A549 treated with AZD9567 at 1 μM for 4 hours (cell line): ENCODE measurements around the gene PTH. TPM values are rescaled to one million over a fixed set of nuclear protein-coding genes. Genes with fewer than 3 reads are reported as not detected.

Source experiments
- total RNA-seq: library from RNA; stranded (reverse); fragments of 200-300 nt; extraction: Qiagen RNA extraction; gene quantifications from 5 replicates; pipeline ENCODE4 v1.2.3, GENCODE V29; 2022; ENCODE audit not compliant: insufficient read depth

PTH gene
- not detected in 5 replicates for total RNA-seq

GRCh38 chr11:13495929-13496328 lies at the start of gene PTH:
TSS of gene PTH (minus strand) at chr11:13495997. CDS start at chr11:13492855, 3,142 bp downstream.

DNA sequence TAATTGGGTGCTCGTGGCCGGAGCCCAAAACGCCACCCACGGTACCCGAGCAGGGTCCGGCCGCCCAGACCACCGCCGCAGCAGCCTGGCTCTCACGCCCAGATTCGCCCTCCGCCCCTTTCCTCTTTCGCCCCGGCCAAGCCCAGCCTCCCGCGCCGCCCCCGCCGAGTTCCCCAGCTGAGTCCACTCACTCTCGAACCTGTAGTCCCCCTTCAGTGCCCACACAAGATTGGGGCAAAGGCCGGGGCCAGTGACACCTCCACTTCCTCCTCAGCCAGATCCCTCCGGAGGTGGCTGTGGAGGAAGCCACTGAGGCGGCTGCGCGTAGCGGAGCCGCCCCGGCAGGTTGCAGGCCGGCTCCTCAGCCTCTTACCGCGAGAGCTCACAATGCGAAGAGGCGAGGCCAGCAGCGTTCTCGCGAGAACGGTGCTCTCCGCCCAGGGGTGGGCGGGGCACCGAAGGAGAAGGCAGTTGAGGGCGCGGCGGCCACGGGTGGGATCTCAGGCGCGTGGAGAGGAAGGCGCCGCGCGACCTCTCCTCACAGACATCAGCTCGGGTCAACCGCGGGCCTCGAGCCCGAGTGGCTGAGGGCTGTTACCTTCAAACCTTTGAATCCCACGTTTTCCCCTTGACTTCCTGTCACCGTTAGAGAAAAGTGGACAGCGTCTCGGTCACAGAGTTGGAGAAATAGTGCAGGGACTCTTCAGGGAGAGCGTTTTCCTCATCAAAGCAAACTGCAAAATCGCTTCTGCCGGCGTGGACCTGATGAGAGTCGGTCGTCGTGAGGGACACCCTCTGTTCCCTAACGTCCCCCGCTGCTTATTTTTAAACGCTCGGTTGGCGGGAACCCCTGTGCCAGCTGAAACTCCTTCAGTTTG lies 32.7 kb downstream of the PTH start, which contains the start of gene BTBD10:
Gene BTBD10, minus strand, starts transcription at position 322 of the 878 bp plus-strand sequence. CDS start 18,098 bp downstream, outside the sequence.

Other genes with a start within 250 kb of the PTH start
- 5.6 to 11.2 TPM (median 7.5 TPM) in 5 replicates for gene BMAL1, start 218.2 kb downstream of the PTH start, total RNA-seq
- 39.5 to 64.2 TPM (median 42.5 TPM) in 5 replicates for gene BTBD10, start 32.8 kb downstream of the PTH start, total RNA-seq
- 46.0 to 64.3 TPM (median 63.3 TPM) in 5 replicates for gene FAR1, start 172.7 kb upstream of the PTH start, total RNA-seq